PC-3 (cell line): ENCODE data around the gene KIFAP3.

Source experiments
- CTCF ChIP-seq: fragments of 300-600 bp; sonication (generic); conservative IDR thresholded peaks from 2 replicates; pipeline ENCODE4 v1.5.1; 2017; ENCODE audit warnings: antibody characterized with exemption, low read depth, mild to moderate bottlenecking, low read length
- EZH2 ChIP-seq: fragments of 300-600 bp; sonication (generic); IDR thresholded peaks from one replicate; pipeline ENCODE4 v1.6.1; 2017; ENCODE audit warnings: antibody characterized with exemption, mild to moderate bottlenecking, low read length; ENCODE audit not compliant: unreplicated experiment

GRCh38 chr1:169901115-169901514, 173.4 kb downstream of the KIFAP3 start:
- TF ChIP-seq CTCF (no peak), EZH2 (no peak)
